ENCODE results near the gene LRRN4CL. TPM values are rescaled to one million over a fixed set of nuclear protein-coding genes. Genes with fewer than 3 reads are reported as not detected.

The LRRN4CL gene
- total and polyA plus RNA-seq, 9 of the 15 experiments (the other 6 are each of a cell fraction or from before 2014, with no cell fraction given) = 0.03 to 0.11 (median 0.05) TPM; not detected in 4

DNA sequence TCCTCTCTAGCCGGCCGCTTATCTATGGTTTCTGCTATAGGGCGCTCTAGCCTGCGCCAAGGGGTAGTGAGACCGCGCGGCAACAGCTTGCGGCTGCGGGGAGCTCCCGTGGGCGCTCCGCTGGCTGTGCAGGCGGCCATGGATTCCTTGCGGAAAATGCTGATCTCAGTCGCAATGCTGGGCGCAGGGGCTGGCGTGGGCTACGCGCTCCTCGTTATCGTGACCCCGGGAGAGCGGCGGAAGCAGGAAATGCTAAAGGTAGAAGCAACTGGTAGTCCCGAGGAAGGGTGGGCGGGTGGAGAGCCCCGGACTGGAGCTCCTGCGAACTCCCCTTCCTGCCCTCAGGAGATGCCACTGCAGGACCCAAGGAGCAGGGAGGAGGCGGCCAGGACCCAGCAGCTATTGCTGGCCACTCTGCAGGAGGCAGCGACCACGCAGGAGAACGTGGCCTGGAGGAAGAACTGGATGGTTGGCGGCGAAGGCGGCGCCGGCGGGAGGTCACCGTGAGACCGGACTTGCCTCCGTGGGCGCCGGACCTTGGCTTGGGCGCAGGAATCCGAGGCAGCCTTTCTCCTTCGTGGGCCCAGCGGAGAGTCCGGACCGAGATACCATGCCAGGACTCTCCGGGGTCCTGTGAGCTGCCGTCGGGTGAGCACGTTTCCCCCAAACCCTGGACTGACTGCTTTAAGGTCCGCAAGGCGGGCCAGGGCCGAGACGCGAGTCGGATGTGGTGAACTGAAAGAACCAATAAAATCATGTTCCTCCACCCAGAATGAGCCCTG, 17.5 kb downstream of the LRRN4CL start, which contains the start of the genes LBHD1 and UQCC3 (continued):
- TF ChIP-seq, protein P1, sequence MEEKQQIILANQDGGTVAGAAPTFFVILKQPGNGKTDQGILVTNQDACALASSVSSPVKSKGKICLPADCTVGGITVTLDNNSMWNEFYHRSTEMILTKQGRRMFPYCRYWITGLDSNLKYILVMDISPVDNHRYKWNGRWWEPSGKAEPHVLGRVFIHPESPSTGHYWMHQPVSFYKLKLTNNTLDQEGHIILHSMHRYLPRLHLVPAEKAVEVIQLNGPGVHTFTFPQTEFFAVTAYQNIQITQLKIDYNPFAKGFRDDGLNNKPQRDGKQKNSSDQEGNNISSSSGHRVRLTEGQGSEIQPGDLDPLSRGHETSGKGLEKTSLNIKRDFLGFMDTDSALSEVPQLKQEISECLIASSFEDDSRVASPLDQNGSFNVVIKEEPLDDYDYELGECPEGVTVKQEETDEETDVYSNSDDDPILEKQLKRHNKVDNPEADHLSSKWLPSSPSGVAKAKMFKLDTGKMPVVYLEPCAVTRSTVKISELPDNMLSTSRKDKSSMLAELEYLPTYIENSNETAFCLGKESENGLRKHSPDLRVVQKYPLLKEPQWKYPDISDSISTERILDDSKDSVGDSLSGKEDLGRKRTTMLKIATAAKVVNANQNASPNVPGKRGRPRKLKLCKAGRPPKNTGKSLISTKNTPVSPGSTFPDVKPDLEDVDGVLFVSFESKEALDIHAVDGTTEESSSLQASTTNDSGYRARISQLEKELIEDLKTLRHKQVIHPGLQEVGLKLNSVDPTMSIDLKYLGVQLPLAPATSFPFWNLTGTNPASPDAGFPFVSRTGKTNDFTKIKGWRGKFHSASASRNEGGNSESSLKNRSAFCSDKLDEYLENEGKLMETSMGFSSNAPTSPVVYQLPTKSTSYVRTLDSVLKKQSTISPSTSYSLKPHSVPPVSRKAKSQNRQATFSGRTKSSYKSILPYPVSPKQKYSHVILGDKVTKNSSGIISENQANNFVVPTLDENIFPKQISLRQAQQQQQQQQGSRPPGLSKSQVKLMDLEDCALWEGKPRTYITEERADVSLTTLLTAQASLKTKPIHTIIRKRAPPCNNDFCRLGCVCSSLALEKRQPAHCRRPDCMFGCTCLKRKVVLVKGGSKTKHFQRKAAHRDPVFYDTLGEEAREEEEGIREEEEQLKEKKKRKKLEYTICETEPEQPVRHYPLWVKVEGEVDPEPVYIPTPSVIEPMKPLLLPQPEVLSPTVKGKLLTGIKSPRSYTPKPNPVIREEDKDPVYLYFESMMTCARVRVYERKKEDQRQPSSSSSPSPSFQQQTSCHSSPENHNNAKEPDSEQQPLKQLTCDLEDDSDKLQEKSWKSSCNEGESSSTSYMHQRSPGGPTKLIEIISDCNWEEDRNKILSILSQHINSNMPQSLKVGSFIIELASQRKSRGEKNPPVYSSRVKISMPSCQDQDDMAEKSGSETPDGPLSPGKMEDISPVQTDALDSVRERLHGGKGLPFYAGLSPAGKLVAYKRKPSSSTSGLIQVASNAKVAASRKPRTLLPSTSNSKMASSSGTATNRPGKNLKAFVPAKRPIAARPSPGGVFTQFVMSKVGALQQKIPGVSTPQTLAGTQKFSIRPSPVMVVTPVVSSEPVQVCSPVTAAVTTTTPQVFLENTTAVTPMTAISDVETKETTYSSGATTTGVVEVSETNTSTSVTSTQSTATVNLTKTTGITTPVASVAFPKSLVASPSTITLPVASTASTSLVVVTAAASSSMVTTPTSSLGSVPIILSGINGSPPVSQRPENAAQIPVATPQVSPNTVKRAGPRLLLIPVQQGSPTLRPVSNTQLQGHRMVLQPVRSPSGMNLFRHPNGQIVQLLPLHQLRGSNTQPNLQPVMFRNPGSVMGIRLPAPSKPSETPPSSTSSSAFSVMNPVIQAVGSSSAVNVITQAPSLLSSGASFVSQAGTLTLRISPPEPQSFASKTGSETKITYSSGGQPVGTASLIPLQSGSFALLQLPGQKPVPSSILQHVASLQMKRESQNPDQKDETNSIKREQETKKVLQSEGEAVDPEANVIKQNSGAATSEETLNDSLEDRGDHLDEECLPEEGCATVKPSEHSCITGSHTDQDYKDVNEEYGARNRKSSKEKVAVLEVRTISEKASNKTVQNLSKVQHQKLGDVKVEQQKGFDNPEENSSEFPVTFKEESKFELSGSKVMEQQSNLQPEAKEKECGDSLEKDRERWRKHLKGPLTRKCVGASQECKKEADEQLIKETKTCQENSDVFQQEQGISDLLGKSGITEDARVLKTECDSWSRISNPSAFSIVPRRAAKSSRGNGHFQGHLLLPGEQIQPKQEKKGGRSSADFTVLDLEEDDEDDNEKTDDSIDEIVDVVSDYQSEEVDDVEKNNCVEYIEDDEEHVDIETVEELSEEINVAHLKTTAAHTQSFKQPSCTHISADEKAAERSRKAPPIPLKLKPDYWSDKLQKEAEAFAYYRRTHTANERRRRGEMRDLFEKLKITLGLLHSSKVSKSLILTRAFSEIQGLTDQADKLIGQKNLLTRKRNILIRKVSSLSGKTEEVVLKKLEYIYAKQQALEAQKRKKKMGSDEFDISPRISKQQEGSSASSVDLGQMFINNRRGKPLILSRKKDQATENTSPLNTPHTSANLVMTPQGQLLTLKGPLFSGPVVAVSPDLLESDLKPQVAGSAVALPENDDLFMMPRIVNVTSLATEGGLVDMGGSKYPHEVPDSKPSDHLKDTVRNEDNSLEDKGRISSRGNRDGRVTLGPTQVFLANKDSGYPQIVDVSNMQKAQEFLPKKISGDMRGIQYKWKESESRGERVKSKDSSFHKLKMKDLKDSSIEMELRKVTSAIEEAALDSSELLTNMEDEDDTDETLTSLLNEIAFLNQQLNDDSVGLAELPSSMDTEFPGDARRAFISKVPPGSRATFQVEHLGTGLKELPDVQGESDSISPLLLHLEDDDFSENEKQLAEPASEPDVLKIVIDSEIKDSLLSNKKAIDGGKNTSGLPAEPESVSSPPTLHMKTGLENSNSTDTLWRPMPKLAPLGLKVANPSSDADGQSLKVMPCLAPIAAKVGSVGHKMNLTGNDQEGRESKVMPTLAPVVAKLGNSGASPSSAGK (IDR thresholded peaks at IDR 0.05) = peak; percentile 85
- TF ChIP-seq ZNF24 (IDR thresholded peaks at IDR 0.05) (peak; percentile 89), XRCC5 (IDR thresholded peaks at IDR 0.05; ENCODE audit: low read depth, low read length) (peak; percentile 5; the same call in 1 of the 2 replicates), ZNF717 (CRISPR knock-in tag; IDR thresholded peaks at IDR 0.05) (no peak), ZFP36 (IDR thresholded peaks at IDR 0.05; ENCODE audit: low read depth, low read length, partially characterized antibody) (no peak), ZNF311 (CRISPR knock-in tag; IDR thresholded peaks at IDR 0.05) (no peak), ELF2 (CRISPR knock-in tag; IDR thresholded peaks at IDR 0.05) (peak; percentile 83), HDAC8 (tag; IDR thresholded peaks at IDR 0.05) (no peak), BCOR (IDR thresholded peaks at IDR 0.05) (peak; percentile 41; the same call in 1 of the 2 replicates), ZNF282 (CRISPR knock-in tag; IDR thresholded peaks at IDR 0.05) (no peak), SMARCB1 (IDR thresholded peaks at IDR 0.05; ENCODE audit: insufficient read length, low read depth) (no peak)
- TF ChIP-seq, protein P2, sequence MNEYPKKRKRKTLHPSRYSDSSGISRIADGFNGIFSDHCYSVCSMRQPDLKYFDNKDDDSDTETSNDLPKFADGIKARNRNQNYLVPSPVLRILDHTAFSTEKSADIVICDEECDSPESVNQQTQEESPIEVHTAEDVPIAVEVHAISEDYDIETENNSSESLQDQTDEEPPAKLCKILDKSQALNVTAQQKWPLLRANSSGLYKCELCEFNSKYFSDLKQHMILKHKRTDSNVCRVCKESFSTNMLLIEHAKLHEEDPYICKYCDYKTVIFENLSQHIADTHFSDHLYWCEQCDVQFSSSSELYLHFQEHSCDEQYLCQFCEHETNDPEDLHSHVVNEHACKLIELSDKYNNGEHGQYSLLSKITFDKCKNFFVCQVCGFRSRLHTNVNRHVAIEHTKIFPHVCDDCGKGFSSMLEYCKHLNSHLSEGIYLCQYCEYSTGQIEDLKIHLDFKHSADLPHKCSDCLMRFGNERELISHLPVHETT (CRISPR knock-in tag; conservative IDR thresholded peaks at IDR 0.05 in 1 of 2, IDR thresholded peaks at IDR 0.05 in 1 of 2) = 0 out of 4 replicates have a peak, but pooled peaks of 1 of the 2 experiments have one; percentile 62

Measured in K562 (cell line).